Measurements from ENCODE around the gene ZBTB46.
"Not testable (repeated sequence)": the region's sequence is repeated elsewhere in the genome, so short reads cannot be mapped to it uniquely, and the experiment has no call there.

ZBTB46 gene

GRCh38 chr20:63815615-63816253, 15.3 kb downstream of the ZBTB46 start:
- no peak for DNase-seq (ENCODE audit: low read depth in 2 of 2)

GRCh38 chr20:63814891-63815614, 16.0 kb downstream of the ZBTB46 start:
- no peak for DNase-seq (ENCODE audit: low read depth in 2 of 2)

GRCh38 chr20:63811491-63811875, 19.6 kb downstream of the ZBTB46 start:
- no peak for DNase-seq (ENCODE audit: low read depth in 2 of 2)

- no peak for DNase-seq (ENCODE audit: low read depth in 2 of 2)
Observed at GRCh38 chr20:63810730-63811490, 20.2 kb downstream of the ZBTB46 start.

GRCh38 chr20:63809856-63810255, 21.2 kb downstream of the ZBTB46 start:
- no peak for DNase-seq (ENCODE audit: low read depth in 2 of 2)

- DNase-seq (ENCODE audit: low read depth in 2 of 2): no peak
Observed at GRCh38 chr20:63808964-63809674, 21.9 kb downstream of the ZBTB46 start.

- DNase-seq (ENCODE audit: low read depth in 2 of 2): no peak
Observed at GRCh38 chr20:63808145-63808724, 22.8 kb downstream of the ZBTB46 start.

- no peak for DNase-seq (ENCODE audit: low read depth in 2 of 2)
Observed at GRCh38 chr20:63807654-63808053, 23.4 kb downstream of the ZBTB46 start.

GRCh38 chr20:63804308-63804636, 26.8 kb downstream of the ZBTB46 start:
- no peak for DNase-seq (ENCODE audit: low read depth in 2 of 2)

- DNase-seq (ENCODE audit: low read depth in 2 of 2): no peak
Observed at GRCh38 chr20:63802469-63803240, 28.4 kb downstream of the ZBTB46 start.

GRCh38 chr20:63801174-63801573, 29.9 kb downstream of the ZBTB46 start:
- not testable (repeated sequence) for DNase-seq (ENCODE audit: low read depth in 2 of 2)

GRCh38 chr20:63800411-63800810, 30.7 kb downstream of the ZBTB46 start:
- not testable (repeated sequence) for DNase-seq (ENCODE audit: low read depth in 2 of 2)

- DNase-seq (ENCODE audit: low read depth in 2 of 2): not testable (repeated sequence)
Observed at GRCh38 chr20:63799127-63799526, 31.9 kb downstream of the ZBTB46 start.

GRCh38 chr20:63797175-63797574, 33.9 kb downstream of the ZBTB46 start:
- not testable (repeated sequence) for DNase-seq (ENCODE audit: low read depth in 2 of 2)

- no peak for DNase-seq (ENCODE audit: low read depth in 2 of 2)
Observed at GRCh38 chr20:63795178-63795830, 35.8 kb downstream of the ZBTB46 start.

GRCh38 chr20:63794614-63795013, 36.5 kb downstream of the ZBTB46 start:
- no peak for DNase-seq (ENCODE audit: low read depth in 2 of 2)

- no peak for DNase-seq (ENCODE audit: low read depth in 2 of 2)
Observed at GRCh38 chr20:63792866-63793265, 38.2 kb downstream of the ZBTB46 start.

GRCh38 chr20:63791497-63792156, 39.4 kb downstream of the ZBTB46 start:
- no peak for DNase-seq (ENCODE audit: low read depth in 2 of 2)

- no peak for DNase-seq (ENCODE audit: low read depth in 2 of 2)
Observed at GRCh38 chr20:63790572-63791168, 40.4 kb downstream of the ZBTB46 start.
